Activated T-helper 1 cell treated with Interleukin-2 at 50 U/mL for 16 hours (primary cell): Measurements from ENCODE around the gene EP400.

ENCODE experiments used
- DNase-seq: peaks from one replicate; pipeline ENCODE4 v3.0.0-alpha.2; 2020; ENCODE audit warnings: low read depth

The EP400 gene

DNA sequence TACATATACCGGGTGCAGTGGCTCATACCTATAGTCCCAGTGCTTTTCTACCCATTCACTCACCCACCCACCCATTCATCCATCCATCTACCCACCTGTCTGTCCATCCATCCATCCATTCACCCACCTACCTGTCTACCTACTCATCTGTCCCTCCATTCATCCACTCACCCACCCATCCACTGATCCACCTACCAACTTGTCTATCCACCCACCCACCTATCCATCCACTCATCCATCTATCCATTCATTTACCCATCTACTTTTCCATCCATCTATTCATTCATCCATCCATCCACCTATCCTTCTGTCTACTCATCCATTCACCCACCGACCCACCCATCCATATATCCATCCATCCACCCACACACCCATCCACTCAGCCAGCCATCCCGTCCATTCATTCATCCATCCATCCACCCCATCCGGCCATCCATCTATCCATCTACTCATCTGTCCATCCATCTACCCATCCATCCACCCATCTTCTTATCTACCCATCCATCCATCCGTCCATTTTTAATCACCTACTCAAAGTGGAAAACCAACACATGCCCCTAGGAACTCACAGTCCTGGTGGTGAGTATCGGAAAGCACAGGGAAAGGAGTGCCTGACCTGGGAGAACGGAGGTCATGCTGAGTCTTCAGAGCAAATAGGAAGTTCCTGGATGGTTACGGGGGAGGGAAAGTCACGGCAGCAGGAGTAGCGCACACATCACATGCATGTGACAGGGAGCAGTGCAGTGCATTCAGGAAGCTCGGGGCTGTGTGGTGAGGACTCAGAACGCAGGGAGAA, 174.4 kb downstream of the EP400 start:
- no peak for DNase-seq

GRCh38 chr12:132124766-132125425, 175.2 kb downstream of the EP400 start:
- DNase-seq: no peak

- DNase-seq: no peak
Observed at GRCh38 chr12:132125736-132126135, 176.0 kb downstream of the EP400 start.

DNA sequence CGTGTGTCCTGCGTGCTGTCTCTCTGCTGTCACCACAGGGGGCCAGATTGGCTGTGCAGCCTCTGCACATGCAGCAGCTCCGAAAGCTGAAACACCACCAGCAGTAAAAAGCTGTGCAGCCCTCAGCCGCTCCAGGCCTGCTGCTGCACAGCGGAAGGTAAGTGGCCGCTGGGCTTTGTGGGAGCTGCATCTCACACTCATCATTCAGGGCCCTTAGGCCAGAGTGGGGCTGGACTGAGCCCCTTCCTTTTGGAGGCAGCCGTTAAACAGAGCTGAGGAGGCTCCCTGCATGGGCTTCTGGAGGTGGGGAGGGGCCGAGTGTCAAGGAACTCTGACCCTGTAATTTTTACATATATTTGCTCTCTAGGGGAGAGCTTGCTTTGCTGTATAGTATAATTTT, 177.3 kb downstream of the EP400 start:
- DNase-seq: no peak

GRCh38 chr12:132129007-132129406, 179.3 kb downstream of the EP400 start:
- no peak for DNase-seq

DNA sequence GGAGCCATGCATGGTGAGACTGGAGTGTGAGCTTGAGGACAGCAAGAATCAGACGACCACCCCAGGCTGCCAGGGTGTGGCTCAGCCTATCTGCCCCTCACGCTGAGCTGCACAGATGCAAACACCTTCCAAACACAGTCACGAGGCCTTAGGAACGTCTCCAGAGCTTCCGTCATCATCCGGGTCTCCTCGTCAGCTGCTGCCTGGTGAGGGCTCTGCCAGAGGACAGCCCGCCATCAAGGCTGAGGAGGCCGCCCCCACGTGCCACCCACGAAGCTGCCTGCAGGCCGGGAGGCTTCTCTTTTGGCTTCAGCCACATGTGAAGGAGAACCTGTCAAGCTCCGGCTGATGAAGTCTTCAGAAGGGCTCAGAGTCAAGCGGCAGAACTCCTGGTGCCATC, 180.9 kb downstream of the EP400 start:
- DNase-seq: no peak
